ENCODE data around the gene DPP6.
"Not testable (repeated sequence)": the region's sequence is repeated elsewhere in the genome, so short reads cannot be mapped to it uniquely, and the experiment has no call there.

Gene DPP6

DNA sequence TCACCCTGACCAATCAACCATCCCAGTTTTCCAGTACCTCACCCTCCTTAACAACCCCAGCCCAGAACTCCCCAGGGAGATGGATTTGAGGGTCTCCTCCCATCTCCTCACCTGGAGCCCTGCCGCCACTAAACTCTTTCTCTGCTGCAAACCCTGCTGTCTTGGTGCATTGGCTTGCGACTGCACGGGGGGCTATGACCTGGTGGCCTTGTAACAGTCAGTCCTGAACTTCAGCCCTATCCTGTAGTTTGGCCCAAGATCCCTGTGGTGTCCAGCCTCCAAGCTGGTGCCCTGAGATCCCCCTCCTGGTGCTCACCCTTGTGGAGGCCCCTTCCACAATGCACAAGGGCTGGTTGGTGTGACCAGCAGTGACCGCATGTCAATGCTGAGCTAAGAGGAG is 858.8 kb downstream of the DPP6 start:
- DNase-seq (ENCODE audit: low spot score) = no peak

DNA sequence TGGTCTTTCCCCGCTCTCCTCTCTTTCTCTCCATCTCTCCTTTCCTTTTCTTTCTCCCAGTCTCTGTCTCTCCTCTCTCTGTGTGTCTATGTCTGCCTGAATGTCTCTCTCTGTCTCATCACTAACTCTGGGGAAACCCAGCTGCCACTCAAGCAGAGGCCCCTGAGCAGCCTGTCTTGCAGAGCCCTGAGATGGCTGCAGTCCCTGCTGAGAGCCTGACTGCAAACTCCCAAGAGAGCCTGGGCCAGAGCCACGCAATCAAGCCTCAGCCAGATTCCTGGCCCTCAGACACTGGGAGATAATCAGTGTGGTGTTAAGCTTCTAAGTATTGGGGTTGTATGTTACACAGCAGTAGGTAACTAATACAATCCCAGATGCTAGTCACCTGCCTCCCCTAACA is 859.2 kb downstream of the DPP6 start:
- no peak for DNase-seq (ENCODE audit: low spot score)

- DNase-seq (ENCODE audit: low spot score) = no peak
Measured at GRCh38 chr7:154911862-154912455, 859.8 kb downstream of the DPP6 start.

- DNase-seq (ENCODE audit: low spot score) = no peak
Measured at GRCh38 chr7:154912871-154913637, 860.9 kb downstream of the DPP6 start.

- DNase-seq (ENCODE audit: low spot score) = peak; percentile 90
Measured at GRCh38 chr7:154913638-154914307, 861.6 kb downstream of the DPP6 start.

- DNase-seq (ENCODE audit: low spot score) = no peak
Measured at GRCh38 chr7:154914308-154914995, 862.3 kb downstream of the DPP6 start.

DNA sequence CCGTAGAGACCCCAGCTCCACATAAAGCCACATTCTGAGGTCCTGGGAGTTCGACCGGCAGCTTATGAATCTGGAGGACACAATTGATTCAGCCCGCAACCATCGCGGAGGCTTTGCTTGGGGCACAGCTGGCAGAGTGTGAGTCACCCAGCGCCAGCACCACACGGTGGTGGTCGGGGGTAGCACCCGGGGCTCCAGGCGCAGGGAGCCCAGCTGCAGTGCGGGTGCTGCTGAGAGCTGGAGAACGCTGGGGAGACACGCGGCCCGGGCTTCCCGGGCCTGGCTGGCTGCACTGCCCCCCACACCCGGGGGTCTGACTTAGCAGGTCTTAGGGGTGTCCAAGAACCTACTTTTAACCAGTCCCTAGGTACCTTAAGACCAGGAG is 862.8 kb downstream of the DPP6 start:
- no peak for DNase-seq (ENCODE audit: low spot score)

- DNase-seq (ENCODE audit: low spot score) = no peak
Measured at GRCh38 chr7:154915600-154915999, 863.4 kb downstream of the DPP6 start.

DNA sequence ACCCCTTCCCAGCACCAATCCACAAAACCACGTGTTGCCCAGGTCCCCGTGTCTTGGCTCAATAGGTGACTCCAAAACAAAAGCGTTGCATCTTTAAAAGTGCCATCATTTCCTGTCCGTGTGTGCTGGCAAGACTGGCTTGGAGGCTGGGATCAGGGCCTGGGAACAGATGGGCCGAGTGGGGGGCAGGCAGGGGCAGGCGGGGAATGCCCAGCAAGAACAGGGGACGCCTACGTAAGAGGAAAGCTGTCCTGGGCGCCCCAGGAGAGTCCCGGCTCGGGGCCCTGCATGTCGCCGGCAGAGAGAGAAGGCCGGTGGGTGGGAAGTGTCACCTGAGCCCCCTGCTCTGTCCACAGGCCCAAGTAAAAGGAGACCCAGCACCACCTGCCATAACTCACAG is 864.2 kb downstream of the DPP6 start:
- DNase-seq (ENCODE audit: low spot score) = no peak

- DNase-seq (ENCODE audit: low spot score) = no peak
Measured at GRCh38 chr7:154916856-154917807, 864.9 kb downstream of the DPP6 start.

DNA sequence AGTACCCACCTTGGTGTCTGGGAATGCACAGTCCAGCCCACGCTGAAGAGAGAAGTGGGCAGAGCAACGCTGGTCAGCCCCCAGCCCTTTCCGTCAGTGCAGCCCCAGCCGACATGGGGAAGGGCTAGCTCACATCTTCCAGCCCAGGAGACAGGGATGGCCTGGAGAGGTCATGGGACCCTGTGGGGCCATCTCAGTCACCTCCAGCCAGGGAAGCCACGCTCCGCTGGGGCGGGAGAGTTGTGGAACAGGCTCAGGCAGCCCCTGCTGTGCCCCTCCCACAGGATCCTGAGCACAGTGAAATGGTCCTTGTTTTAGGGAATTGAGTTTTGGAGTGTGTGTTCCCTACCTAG is 865.6 kb downstream of the DPP6 start:
- no peak for DNase-seq (ENCODE audit: low spot score)

DNA sequence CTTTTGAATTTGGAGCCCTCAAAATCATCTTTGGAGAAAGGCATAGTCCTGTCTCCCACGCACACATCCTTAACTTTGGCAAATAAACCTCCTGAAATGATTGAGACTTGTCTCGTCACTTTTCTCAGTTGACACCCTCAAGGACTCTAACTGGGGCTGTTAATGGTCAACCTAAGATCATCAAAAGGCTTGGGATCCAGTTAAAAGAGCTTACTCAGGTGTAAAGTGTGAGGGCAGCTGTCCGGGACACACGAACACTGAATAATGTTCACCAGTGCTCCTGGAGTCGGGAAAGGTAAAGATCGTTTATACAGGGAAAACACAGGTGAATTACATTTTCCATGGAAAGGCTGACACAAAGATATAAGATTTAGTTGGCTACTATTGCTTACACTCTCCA is 866.1 kb downstream of the DPP6 start:
- DNase-seq (ENCODE audit: low spot score) = no peak

DNA sequence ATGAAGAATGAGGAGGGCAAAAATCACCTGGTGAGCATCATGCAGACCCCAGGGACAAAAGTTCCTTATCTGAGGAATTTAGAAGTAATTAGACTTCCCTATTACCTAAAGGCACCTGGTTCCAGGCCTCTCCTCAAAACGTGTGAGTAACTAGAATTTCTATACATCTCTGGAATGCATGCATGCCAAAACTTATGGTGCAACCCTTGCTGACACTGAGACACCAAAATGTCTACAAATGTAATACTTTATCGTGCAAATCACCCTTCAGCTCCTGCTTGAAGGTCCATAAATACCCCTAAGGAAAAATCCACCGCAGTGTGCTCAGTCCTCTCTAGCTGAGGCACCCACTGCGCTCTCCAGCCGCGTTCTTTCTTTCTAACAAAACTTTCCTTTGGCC is 866.5 kb downstream of the DPP6 start:
- DNase-seq (ENCODE audit: low spot score) = no peak

DNA sequence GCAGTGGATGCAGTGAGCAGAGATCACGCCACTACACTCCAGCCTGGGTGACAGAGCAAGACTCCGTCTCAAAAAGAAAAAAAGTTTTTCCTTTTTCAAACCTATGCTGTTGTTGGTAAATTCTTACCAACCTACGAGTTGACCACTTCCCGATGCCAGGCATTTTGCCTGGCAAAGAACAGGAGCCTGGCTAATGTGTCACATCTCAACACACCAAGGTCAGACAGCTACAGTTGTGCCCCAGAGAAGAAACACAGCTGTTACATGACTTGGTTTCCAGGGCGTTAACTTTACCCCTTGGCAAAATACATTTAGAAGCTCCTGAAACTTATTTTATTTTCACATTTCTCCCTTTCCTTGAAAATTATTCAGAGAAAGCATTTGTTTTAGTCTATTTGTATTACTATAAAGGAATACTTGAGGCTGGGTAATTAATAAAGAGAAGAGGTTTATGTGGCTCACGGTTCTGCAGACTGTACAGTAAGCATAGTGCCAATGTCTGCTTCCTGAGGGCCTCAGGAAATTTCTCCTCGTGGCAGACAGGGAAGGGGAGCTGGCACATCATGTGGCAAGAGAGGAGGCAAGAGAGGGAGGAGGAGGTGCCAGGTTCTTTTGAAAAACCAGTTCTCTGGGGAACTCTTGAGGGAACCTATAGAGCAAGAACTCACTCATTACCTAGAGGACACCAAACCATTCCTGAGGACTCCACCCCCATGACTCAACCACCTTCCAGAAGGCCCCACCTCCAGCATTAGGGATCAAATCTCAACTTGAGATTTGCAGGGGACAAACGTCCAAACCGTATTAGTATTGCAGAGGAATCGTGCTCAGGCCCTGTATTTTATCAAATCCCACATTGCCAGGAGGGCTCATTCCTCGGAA is 867.4 kb downstream of the DPP6 start:
- no peak for DNase-seq (ENCODE audit: low spot score)

DNA sequence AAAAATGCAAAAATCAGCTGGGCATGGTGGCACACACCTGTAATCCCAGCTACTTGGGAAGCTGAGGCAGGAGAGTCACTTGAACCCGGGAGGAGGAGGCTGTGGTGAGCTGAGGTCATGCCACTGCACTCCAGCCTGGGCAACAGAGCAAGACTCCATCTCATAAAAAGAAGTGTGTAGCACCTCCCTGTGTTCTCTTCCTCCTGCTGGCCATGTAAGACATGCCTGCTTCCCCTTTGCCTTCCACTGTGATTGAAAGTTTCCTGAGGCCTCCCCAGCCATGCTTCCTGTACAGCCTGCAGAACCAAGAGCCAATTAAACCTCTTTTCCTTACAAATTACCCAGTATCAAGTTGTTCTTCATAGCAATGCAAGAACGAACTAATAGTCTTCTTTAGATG is 870.3 kb downstream of the DPP6 start:
- DNase-seq (ENCODE audit: low spot score) = not testable (repeated sequence)

DNA sequence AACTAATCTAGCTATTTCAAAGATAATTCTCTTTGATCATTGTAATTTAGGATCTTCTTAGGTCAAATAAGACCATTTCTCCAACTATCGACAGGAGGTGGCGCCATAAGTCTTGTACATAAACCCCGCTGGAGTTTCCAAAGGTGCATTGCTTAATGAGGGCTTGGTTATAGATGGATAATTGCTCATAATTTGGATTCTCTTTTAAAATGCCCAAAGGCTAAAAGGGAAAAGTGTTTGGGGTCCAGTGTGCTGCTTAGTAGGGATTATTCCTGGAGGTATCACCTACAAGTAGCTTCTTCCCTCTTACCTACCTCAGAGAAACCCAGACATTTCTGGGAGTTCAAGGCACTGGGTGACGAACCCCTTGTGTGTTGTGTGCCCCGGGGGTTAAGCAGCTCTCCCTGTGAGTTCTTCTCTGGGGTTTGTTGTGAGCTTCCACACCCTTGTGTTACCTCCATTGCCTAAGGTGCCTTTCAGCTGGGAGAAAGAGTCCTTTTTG is 875.5 kb downstream of the DPP6 start:
- DNase-seq (ENCODE audit: low spot score) = peak; percentile 78

DNA sequence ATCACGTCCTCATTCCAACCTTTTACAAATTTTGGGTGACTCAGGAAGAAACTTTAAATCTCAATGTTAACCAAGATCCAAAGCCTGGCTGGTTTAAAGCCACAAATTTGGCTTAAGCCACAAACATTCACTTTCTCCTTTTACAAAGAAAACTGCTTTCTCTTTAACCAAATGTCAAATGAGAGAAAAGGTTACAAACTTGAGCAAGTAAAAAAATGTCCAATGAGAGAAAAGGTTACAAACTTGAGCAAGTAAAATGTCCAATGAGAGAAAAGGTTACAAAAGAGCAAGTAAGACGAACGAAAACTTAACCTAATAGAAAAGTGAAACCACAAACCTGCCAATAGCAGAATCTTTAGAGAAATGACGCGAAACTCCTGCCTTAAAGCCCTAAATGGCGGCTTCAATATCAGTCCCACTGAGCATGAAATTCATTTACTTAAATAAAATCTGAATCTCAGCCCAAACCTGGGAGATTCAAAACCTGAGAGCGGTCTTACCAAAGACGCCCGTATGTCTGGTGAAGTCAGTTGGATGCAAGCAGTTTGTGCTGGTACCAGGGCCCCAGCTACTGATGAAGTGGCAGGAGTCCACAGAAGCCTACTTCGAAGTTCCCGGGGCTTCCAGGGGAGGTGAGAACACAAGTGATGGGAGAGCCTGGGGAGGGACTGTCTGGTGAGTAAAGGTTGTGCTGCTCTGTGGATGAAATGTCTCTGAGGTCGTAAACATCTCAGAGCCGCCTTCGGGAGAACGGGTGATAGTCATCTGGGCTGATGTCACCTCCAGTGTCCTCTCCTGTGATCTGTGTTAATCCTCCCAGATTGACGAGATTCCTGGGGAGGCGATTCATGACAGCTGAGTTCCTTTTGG is 876.2 kb downstream of the DPP6 start:
- peak; percentile 91 for DNase-seq (ENCODE audit: low spot score)

GRCh38 chr7:154929006-154929726 is 877.0 kb downstream of the DPP6 start:
- no peak for DNase-seq (ENCODE audit: low spot score)

DNA sequence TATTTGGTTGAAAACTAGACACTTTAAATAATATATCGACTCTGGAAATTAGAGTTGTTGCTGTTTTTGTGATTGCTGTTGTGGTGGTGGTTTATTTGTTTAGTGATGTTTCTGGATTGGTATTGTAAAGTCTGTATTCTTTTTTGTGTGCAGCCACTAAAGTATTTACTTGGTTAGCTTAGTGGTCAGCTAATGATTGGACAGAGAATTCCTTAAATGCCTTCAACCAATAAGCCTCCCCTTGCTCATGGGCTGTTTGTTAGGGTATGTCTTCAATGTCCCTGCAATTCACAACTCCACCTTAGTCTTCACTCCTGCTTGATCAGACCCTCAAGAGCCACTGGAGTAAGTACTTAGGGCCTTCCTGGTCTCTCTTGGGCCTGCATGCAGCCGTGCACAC is 879.7 kb downstream of the DPP6 start:
- no peak for DNase-seq (ENCODE audit: low spot score)

Measured in activated CD4-positive, alpha-beta T cell treated with anti-CD3 and anti-CD28 coated beads, Interleukin-2, Interleukin-4, amounts not matched to agents 100 ng/mL and 50 ng/mL, durations not matched to agents 16 hours and 8 hours (primary cell).